ENCODE results near the gene LSAMP.
A peak's percentile ranks its signal among the peaks of the same experiment; 100 is the strongest.

The LSAMP gene

GRCh38 chr3:116045314-116045713 lies 400.0 kb downstream of the LSAMP start:
- DNase-seq: no peak

- DNase-seq: no peak
Measured at GRCh38 chr3:116040152-116040551, 405.1 kb downstream of the LSAMP start.

DNA sequence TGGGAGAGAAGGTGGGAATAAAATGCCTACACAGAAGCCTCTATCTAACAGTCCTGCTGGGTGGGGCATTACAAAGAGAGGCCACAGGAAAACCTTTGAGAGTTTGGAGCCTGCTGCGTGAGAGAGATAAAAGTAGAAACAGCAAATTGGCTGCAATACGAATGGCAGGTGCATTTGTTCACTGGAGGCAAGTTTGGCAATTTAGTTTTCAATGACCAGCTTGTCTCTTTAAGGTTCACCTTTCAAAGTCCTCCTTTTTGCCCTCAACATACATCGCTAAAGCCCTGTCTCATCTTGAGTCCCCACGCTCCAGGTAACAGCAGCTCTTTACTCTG lies 405.7 kb downstream of the LSAMP start:
- DNase-seq: no peak

- DNase-seq: no peak
Measured at GRCh38 chr3:116038968-116039650, 406.2 kb downstream of the LSAMP start.

GRCh38 chr3:116037954-116038911 lies 407.1 kb downstream of the LSAMP start:
- DNase-seq: no peak

DNA sequence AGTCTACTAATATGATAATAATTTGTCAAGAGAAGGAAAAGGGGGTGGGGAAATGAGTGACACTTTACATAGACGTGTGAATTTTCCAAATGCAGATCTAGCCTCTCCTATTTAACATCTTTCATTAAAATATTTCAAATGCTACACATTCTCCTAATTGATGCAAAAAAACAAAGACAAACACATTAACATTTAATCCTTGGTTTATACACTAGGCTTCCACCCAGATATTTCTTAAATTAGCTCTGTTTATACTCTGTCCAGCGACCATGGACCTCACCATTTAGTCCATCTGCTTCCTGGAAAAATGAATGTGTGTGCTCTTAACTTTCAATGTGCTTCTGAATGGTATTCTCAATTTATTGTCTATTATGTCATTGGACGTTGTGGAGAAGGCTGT lies 409.9 kb downstream of the LSAMP start:
- peak; percentile 34 for DNase-seq

GRCh38 chr3:116034794-116035193 lies 410.5 kb downstream of the LSAMP start:
- DNase-seq: peak; percentile 71

DNA sequence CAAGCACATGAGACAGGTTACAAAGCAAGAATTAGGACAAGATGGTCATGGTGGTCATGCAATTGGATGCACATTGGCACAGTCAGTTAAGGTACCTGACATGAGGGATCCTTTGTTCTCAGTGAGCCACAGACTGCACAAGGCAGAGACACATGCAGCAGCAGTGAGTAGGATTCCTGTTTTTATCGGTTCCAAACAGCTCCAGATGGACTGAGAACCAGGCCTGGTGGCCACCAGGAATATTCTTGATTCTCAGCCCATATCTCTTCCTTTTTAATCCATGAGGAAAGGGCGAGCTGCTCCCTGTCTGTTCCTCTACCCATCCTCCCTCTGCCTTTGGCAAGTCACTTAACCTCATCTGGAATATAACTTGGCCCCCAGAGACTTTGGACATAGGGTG lies 411.2 kb downstream of the LSAMP start:
- DNase-seq: no peak

DNA sequence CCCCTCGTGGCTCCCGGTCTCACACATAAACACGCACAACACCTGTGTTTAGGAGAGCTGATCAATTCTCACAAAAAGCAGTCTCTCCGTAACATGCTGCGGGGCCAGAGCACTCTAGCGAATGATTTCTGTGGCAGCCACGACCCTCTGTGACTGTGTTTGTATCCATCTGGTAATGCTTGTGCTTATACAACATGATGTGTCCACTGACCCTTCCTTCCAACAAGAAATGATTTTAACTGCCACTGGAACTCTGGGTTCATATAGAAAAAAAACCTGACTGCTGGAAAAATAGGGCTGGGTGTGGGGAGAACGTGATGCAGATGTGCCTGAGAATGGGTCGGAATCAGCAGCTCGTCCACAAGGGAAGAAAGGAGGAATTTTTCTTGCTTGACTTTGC lies 411.8 kb downstream of the LSAMP start:
- DNase-seq: no peak

DNA sequence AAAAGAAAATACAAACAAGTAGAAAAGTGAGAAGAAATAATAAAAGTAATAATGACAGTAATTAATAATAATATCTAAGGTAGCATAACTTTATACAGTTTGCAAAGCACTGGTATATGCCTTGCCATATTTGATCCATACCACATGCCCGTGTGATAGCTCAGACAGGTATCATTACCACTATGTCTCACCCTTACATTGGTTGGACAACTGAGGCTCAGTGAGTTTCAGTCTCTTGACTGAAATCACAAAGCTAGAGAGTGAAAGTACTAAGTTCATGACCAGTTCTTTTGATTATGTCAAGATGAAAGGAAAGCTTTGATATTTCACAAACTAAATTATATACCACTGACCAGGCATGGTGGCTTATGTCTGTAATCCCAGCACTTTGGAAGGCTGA lies 413.1 kb downstream of the LSAMP start:
- no peak for DNase-seq

DNA sequence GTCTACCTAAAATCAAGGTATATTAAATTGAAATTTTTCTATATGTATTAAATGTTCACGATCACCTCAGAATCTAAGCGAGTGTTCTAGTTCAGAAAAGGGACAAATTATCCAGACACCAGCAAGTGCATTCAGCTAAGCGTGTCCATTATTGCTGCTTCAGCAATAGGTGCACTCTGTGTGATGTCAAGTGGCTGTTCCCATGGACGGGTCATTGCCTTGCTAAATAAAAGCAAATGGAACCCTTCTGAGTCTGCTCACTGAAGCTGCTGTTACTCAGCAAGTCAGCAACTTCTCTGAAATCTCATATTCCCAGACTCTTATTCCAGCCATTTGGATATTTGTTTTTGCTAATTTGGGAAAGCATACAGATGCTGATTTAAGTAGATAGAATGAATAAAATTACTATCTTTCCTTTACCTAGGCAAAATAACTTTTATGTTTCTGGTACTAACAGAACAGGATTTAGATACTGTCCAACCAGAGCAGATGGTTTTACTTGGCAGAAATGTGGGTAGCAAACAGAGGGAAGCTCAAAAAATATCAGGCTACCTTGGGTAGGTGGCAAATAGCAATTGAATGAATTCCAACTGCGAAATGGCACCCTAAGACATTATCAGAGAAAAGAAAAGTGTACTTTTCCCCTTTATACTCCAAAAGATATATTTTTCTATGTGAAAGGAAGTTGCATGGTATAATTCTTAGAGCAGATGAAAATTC lies 415.0 kb downstream of the LSAMP start:
- peak; percentile 22 for DNase-seq

DNA sequence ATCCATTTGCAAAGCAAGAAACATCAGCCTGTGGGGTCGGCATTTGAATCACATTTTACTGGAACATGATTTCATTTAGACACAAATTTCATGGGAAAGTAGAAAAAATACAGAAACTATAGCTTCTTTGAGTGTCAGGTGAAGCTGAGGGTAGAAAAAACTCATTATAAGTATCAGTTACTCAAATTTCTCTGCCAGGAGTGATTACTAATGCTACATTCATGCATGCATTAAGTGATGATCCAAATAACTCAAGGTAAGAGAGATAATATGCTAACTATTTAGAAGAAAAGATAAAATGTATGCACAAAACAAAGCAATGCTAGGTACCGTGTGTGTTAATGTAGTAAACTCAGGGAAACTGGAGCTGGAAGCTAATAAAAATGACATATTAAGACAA lies 416.0 kb downstream of the LSAMP start:
- DNase-seq: no peak

DNA sequence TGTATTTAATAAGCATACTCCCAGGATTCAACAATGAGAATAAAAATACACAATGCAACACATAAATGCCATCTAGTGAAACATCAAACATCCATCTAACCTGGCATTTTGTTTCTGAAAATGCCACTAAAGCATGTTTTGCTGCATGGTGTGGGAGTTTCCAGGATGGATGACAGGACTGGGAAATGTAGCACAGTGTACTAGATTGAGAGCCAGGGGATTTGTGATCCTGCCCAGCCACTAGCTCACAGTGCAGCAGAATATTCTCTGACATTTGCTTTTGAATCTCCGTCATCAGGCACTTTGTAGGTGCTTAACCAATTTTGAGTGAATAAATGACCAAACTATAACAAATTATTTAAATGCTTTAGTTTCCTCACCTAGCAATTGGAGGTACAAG lies 417.1 kb downstream of the LSAMP start:
- no peak for DNase-seq

- no peak for DNase-seq
Measured at GRCh38 chr3:116020989-116021388, 424.3 kb downstream of the LSAMP start.

DNA sequence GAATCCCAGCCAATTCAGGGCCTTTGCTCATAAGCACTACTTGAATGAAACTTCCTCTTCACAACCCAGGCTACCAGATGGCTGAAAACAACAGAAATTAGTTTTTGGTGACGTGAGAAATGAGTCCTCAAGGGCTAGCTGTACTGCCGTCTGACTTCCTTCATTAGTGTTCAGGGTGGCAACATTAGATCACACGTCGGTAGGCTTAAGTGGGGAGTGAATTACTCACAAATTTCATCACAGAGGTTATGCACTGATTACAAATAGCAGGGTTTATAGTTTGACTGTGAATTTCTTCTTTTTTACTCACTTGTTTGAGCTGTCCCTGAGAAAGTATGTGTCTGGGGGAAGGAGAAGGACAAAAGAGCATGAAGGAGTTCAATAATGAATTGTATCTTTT lies 424.8 kb downstream of the LSAMP start:
- DNase-seq: no peak

- DNase-seq: no peak
Measured at GRCh38 chr3:116019254-116019763, 426.0 kb downstream of the LSAMP start.

DNA sequence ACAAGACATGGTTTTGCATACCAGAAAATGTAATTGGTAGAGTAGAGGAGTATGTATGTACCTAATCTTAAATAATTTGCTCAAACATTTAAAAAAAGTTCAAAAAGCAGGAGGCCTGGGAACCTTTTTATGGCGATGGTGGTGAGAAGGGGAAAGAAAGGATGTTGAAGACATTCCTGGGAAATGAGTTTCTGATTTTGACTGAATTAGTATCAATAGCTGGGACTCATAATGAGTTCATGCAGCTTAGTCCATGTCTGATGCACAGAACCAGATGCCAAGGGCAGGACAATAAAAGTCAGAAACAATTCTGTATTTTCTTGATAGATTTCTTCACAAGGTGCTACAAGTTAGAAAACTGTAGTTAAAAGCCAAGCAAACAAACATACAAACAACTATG lies 426.6 kb downstream of the LSAMP start:
- no peak for DNase-seq

GRCh38 chr3:116015931-116016330 lies 429.4 kb downstream of the LSAMP start:
- no peak for DNase-seq

DNA sequence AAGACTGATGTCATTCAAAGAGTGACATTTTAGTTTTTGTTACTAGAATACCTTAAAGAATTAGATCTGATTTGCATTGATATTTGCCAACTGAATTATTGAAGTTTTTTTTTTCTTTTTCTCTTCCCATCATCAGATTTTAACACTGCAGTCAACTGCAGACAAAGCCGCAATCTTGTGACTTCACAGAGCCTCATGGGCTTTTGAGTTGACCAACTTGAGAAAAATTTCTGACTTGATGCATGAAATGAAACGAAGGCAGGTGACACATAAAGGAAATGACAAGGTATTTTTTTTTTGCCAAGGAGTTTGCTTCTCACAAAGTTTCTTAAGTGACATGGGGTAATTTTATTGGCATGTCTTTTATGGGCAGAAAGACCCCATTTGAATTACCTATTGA lies 438.3 kb downstream of the LSAMP start:
- no peak for DNase-seq

GRCh38 chr3:116005404-116005803 lies 439.9 kb downstream of the LSAMP start:
- DNase-seq: peak; percentile 6

DNA sequence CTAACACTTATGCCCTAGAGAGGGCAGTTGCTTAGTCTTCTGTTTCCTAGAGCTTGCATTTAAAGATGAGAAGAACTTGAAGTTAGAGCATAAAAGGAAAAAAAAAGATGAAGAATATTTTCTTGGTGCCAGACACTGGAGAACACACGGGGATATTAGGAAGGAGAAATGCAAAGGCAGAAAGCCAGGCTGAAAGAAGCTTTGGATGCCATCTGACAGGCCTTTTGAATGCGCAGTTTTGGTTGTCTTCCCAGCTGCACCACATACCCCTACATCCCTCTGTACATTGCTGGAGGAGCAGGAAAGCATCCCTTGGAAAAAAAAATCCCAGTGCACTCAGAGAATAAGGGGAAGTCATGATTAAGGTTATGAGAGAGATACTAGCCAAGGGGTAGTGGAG lies 443.1 kb downstream of the LSAMP start:
- DNase-seq: no peak

GRCh38 chr3:116001151-116001621 lies 444.1 kb downstream of the LSAMP start:
- no peak for DNase-seq

- DNase-seq: no peak
Measured at GRCh38 chr3:116000311-116000710, 445.0 kb downstream of the LSAMP start.
